Gastrocnemius medialis (tissue), 4 donors: Measurements from ENCODE around the gene RUFY3. TPM values are rescaled to one million over a fixed set of nuclear protein-coding genes. Genes with fewer than 3 reads are reported as not detected.

Experiments used
- ATAC-seq, 2 donors: fragments of 150-250 bp; one replicate each; pipeline ENCODE4 v1.9.1; 2016
- DNase-seq, 2 donors: peaks; one replicate each; pipeline ENCODE4 v3.0.0-alpha.2; 2019
- H3K27ac ChIP-seq, 4 donors: fragments of 200-600 bp; sonication (generic); 1 replicate in 1 of 4; 2 replicates in 3 of 4; pipeline ENCODE4 v1.5.1; 2016 to 2018; ENCODE audit warnings: mild to moderate bottlenecking in 2 of 4, moderate library complexity in 1 of 4
- H3K27me3 ChIP-seq, 3 donors: fragments of 200-600 bp; sonication (generic) in 2 of 3; 1 replicate in 1 of 3; 2 replicates in 2 of 3; pipeline versions ENCODE4 v1.5.1 to v1.6.0; 2016 to 2019; ENCODE audit warnings: mild to moderate bottlenecking in 1 of 3, moderate library complexity in 1 of 3
- H3K36me3 ChIP-seq, 2 donors: fragments of 200-600 bp; sonication (generic) in 1 of 2; one replicate each; pipeline ENCODE4 v1.5.1; 2017 to 2018
- H3K4me1 ChIP-seq, 2 donors: fragments of 200-600 bp; sonication (generic) in 1 of 2; one replicate each; pipeline ENCODE4 v1.5.1; 2016 to 2017; ENCODE audit warnings: mild to moderate bottlenecking in 2 of 2
- H3K4me3 ChIP-seq, 4 donors: fragments of 200-600 bp; sonication (generic) in 3 of 4; 1 replicate in 1 of 4; 2 replicates in 3 of 4; pipeline ENCODE4 v1.5.1; 2016 to 2019; ENCODE audit warnings: mild to moderate bottlenecking in 2 of 4
- H3K9me3 ChIP-seq, 3 donors: fragments of 200-600 bp; sonication (generic) in 2 of 3; 1 replicate in 1 of 3; 2 replicates in 2 of 3; pipeline ENCODE4 v1.5.1; 2016 to 2019
- CTCF ChIP-seq, 5 experiments: fragments of 450-650 bp in 3 of 5; fragments of 200-600 bp in 2 of 5; sonication (generic) in 2 of 5; IDR thresholded peaks in 4 of 5; conservative IDR thresholded peaks in 1 of 5; 1 replicate in 4 of 5; 2 replicates in 1 of 5; pipeline ENCODE4 v1.5.1; 2016 to 2019; ENCODE audit warnings: antibody characterized with exemption in 5 of 5, mild to moderate bottlenecking in 3 of 5, moderate library complexity in 3 of 5
- POLR2A ChIP-seq, 2 donors: fragments of 450-650 bp; IDR thresholded peaks; one replicate each; pipeline ENCODE4 v1.6.1; 2017; ENCODE audit warnings: antibody characterized with exemption in 2 of 2, mild to moderate bottlenecking in 2 of 2, moderate library complexity in 2 of 2
- in situ Hi-C, 4 donors: fragments of 200-750 bp; cut with MboI; loops; one replicate each; pipeline versions ENCODE4 v1.15.0 to v1.8.0; 2017; ENCODE audit warnings: low sequenced_read_pairs in 4 of 4
- intact Hi-C: fragments of 100-400 bp; cut with DNase I; formaldehyde crosslinking; loops from one replicate; pipeline ENCODE4 v1.15.1; 2023; ENCODE audit warnings: low total_unique reads
- total RNA-seq, 4 donors: library from RNA; depleted of rRNA; stranded (reverse); fragments of >200 nt; gene quantifications; one replicate each; pipeline versions ENCODE4 v1.1.0 to v1.2.3, GENCODE V29; 2016

The RUFY3 gene
- total RNA-seq, 4 donors from 2014 or later = 30.9 to 41.8 (median 37.2) TPM

GRCh38 chr4:70704931-70705182 lies 16.9 kb upstream of the RUFY3 start:
- intact Hi-C loops = loop anchor here (1.0 to 5.0 kb wide), 2 partner anchors 17 to 132 kb away; partner anchors contain the start of genes GRSF1 and UTP3

GRCh38 chr4:70705183-70706043 lies 16.4 kb upstream of the RUFY3 start:
- H3K27ac ChIP-seq = peak overlapping the region; percentile 93 to 98 (median 96)
- peak; percentile 62 to 72 for DNase-seq
- peak overlapping the region; percentile 72 to 94 (median 80) for H3K4me3 ChIP-seq
- in situ Hi-C loops (no loop called here), intact Hi-C loops (loop anchor here (1.0 to 5.0 kb wide), 2 partner anchors 17 to 132 kb away; partner anchors contain the start of genes GRSF1 and UTP3)
- no peaks in the 10 kb centered on the region for H3K9me3 ChIP-seq
- no peaks in the 10 kb centered on the region for H3K36me3 ChIP-seq
- TF ChIP-seq CTCF (IDR thresholded peaks at IDR 0.05 in 4 of 5, conservative IDR thresholded peaks at IDR 0.05 in 1 of 5) (no peak), POLR2A (IDR thresholded peaks at IDR 0.05) (peak; percentile 74 to 80)
- no peaks in the 10 kb centered on the region for H3K27me3 ChIP-seq
- H3K4me1 ChIP-seq = peaks cover 16 to 24% of the 10 kb centered on the region in 2 donors
- peak; percentile 80 to 86 for ATAC-seq

More at GRCh38 chr4:70704931-70705182, 16.9 kb upstream of the RUFY3 start:
- ATAC-seq = peak; percentile 46 to 51
- in situ Hi-C loops = no loop called here
- Histone ChIP-seq H3K36me3 (no peaks in the 10 kb centered on the region), H3K9me3 (no peaks in the 10 kb centered on the region), H3K4me1 (peaks cover 16 to 24% of the 10 kb centered on the region in 2 donors), H3K27me3 (no peaks in the 10 kb centered on the region), H3K4me3 (peak overlapping the region; percentile 72 to 94 (median 80)), H3K27ac (peak overlapping the region; percentile 93 to 98 (median 96))
- no peak for TF ChIP-seq CTCF (IDR thresholded peaks at IDR 0.05 in 4 of 5, conservative IDR thresholded peaks at IDR 0.05 in 1 of 5)
- no peak for DNase-seq

GRCh38 chr4:70706044-70706461 lies 15.7 kb upstream of the RUFY3 start:
- TF ChIP-seq POLR2A (IDR thresholded peaks at IDR 0.05) = no peak
- in situ Hi-C loops = no loop called here
- Histone ChIP-seq H3K4me3 (peak overlapping the region; percentile 72 to 94 (median 80)), H3K36me3 (no peaks in the 10 kb centered on the region), H3K9me3 (no peaks in the 10 kb centered on the region), H3K27me3 (no peaks in the 10 kb centered on the region), H3K4me1 (peaks cover 16 to 24% of the 10 kb centered on the region in 2 donors), H3K27ac (peak overlapping the region; percentile 93 to 98 (median 96))
- ATAC-seq (no peak), DNase-seq (no peak)
- intact Hi-C loops = loop anchor here (5.0 kb wide), 1 partner anchor 131 kb away; the partner anchor contains the start of gene GRSF1

GRCh38 chr4:70706516-70706915 lies 15.2 kb upstream of the RUFY3 start:
- DNase-seq = no peak
- Histone ChIP-seq H3K4me3 (peak overlapping the region; percentile 72 to 94 (median 80)), H3K27me3 (no peaks in the 10 kb centered on the region), H3K9me3 (no peaks in the 10 kb centered on the region), H3K27ac (peak overlapping the region; percentile 93 to 98 (median 96)), H3K36me3 (no peaks in the 10 kb centered on the region), H3K4me1 (peaks cover 16 to 24% of the 10 kb centered on the region in 2 donors)
- TF ChIP-seq POLR2A (IDR thresholded peaks at IDR 0.05) = no peak
- in situ Hi-C loops = no loop called here
- no peak for ATAC-seq
- intact Hi-C loops = loop anchor here (5.0 kb wide), 1 partner anchor 131 kb away; the partner anchor contains the start of gene GRSF1

GRCh38 chr4:70709611-70710205 lies 12.1 kb upstream of the RUFY3 start:
- TF ChIP-seq POLR2A (IDR thresholded peaks at IDR 0.05) = no peak
- no peak for TF ChIP-seq CTCF (IDR thresholded peaks at IDR 0.05 in 4 of 5, conservative IDR thresholded peaks at IDR 0.05 in 1 of 5)
- Histone ChIP-seq H3K4me1 (peaks cover 37% of the 10 kb centered on the region in 2 donors), H3K9me3 (no peaks in the 10 kb centered on the region), H3K27me3 (no peaks in the 10 kb centered on the region), H3K27ac (no peak overlapping the region), H3K36me3 (no peaks in the 10 kb centered on the region), H3K4me3 (no peak overlapping the region)
- ATAC-seq = no peak
- intact Hi-C loops (loop anchor here (5.0 kb wide), 1 partner anchor 128 kb away; the partner anchor contains the start of gene GRSF1), in situ Hi-C loops (no loop called here)
- DNase-seq = no peak
